NCI-H524 treated with DMSO at 0.1 percent for 48 hours (cell line): ENCODE data around the gene MARK1.

Experiments used
- DNase-seq: peaks from one replicate; lab custom pipeline; 2025; lab: John Stamatoyannopoulos, UW

MARK1 gene

GRCh38 chr1:220527908-220528678 is at the start of gene MARK1:
MARK1 (plus strand) TSS chr1:220528136; CDS start chr1:220528823, 687 bp downstream.
- DNase-seq: no peak

GRCh38 chr1:220483700-220484099 is 44.2 kb upstream of the MARK1 start:
- DNase-seq: no peak

- DNase-seq: no peak
Observed at GRCh38 chr1:220484135-220484534, 43.8 kb upstream of the MARK1 start.

- DNase-seq: no peak
Observed at GRCh38 chr1:220485131-220485530, 42.8 kb upstream of the MARK1 start.

- no peak for DNase-seq
Observed at GRCh38 chr1:220485791-220486190, 42.1 kb upstream of the MARK1 start.

GRCh38 chr1:220487297-220487820 is 40.6 kb upstream of the MARK1 start:
- no peak for DNase-seq

GRCh38 chr1:220491891-220492290 is 36.0 kb upstream of the MARK1 start:
- DNase-seq: no peak

GRCh38 chr1:220497220-220497947 is 30.6 kb upstream of the MARK1 start:
- DNase-seq: no peak

- DNase-seq: peak; percentile 91
Observed at GRCh38 chr1:220498188-220498587, 29.7 kb upstream of the MARK1 start.

GRCh38 chr1:220500372-220500771 is 27.6 kb upstream of the MARK1 start:
- DNase-seq: no peak

- no peak for DNase-seq
Observed at GRCh38 chr1:220504329-220504728, 23.6 kb upstream of the MARK1 start.

GRCh38 chr1:220507085-220507484 is 20.9 kb upstream of the MARK1 start:
- DNase-seq: no peak

- no peak for DNase-seq
Observed at GRCh38 chr1:220511179-220511578, 16.8 kb upstream of the MARK1 start.

- no peak for DNase-seq
Observed at GRCh38 chr1:220511785-220512184, 16.2 kb upstream of the MARK1 start.

GRCh38 chr1:220513834-220514233 is 14.1 kb upstream of the MARK1 start:
- no peak for DNase-seq

- DNase-seq: no peak
Observed at GRCh38 chr1:220514256-220514655, 13.7 kb upstream of the MARK1 start.

- DNase-seq: no peak
Observed at GRCh38 chr1:220516014-220516721, 11.8 kb upstream of the MARK1 start.

GRCh38 chr1:220516722-220517042 is 11.3 kb upstream of the MARK1 start:
- DNase-seq: no peak

- no peak for DNase-seq
Observed at GRCh38 chr1:220521778-220522177, 6.2 kb upstream of the MARK1 start.

GRCh38 chr1:220526294-220526693 is 1.6 kb upstream of the MARK1 start:
- DNase-seq: no peak

- DNase-seq: no peak
Observed at GRCh38 chr1:220527279-220527907, 543 bp upstream of the MARK1 start.
